Activated CD4-positive, alpha-beta T cell treated with anti-CD3 and anti-CD28 coated beads for 24 hours (primary cell): ENCODE data around the gene B4GALNT4.
A peak's percentile ranks its signal among the peaks of the same experiment; 100 is the strongest.
"Not testable (repeated sequence)": the region's sequence is repeated elsewhere in the genome, so short reads cannot be mapped to it uniquely, and the experiment has no call there.

Experiments used
- DNase-seq, 2 donors: peaks; one replicate each; pipeline ENCODE4 v3.0.0-alpha.2; 2020; ENCODE audit warnings: low read depth in 2 of 2

The B4GALNT4 gene

GRCh38 chr11:359181-359714 lies 10.1 kb upstream of the B4GALNT4 start:
- DNase-seq = no peak

- no peak for DNase-seq
Measured at GRCh38 chr11:360326-361280, 8.7 kb upstream of the B4GALNT4 start.

- DNase-seq = no peak
Measured at GRCh38 chr11:362642-363442, 6.5 kb upstream of the B4GALNT4 start.

- not testable (repeated sequence) for DNase-seq
Measured at GRCh38 chr11:363443-363805, 5.9 kb upstream of the B4GALNT4 start.

GRCh38 chr11:363948-364761 lies 5.1 kb upstream of the B4GALNT4 start:
- DNase-seq = peak; percentile 18

GRCh38 chr11:364991-365725 lies 4.1 kb upstream of the B4GALNT4 start:
- DNase-seq = no peak

GRCh38 chr11:365831-366230 lies 3.5 kb upstream of the B4GALNT4 start:
- no peak for DNase-seq

GRCh38 chr11:367956-368413 lies 1.3 kb upstream of the B4GALNT4 start:
- DNase-seq = no peak

- DNase-seq = no peak
Measured at GRCh38 chr11:368414-369335, 624 bp upstream of the B4GALNT4 start.

- DNase-seq = no peak
Measured at GRCh38 chr11:370070-370941, 1.0 kb downstream of the B4GALNT4 start.

GRCh38 chr11:371051-371450 lies 1.8 kb downstream of the B4GALNT4 start:
- DNase-seq = no peak

- no peak for DNase-seq
Measured at GRCh38 chr11:371716-372590, 2.7 kb downstream of the B4GALNT4 start.

GRCh38 chr11:372809-373715 lies 3.8 kb downstream of the B4GALNT4 start:
- no peak for DNase-seq

GRCh38 chr11:373716-374551 lies 4.6 kb downstream of the B4GALNT4 start:
- DNase-seq = no peak
